Measurements from ENCODE around the gene PPM1F. TPM values are rescaled to one million over a fixed set of nuclear protein-coding genes. Genes with fewer than 3 reads are reported as not detected.

The PPM1F gene
- total RNA-seq: 27.7 and 32.5 TPM in 2 replicates

GRCh38 chr22:21952586-21953571 lies at the start of gene PPM1F:
PPM1F (minus strand) TSS chr22:21952848; CDS start chr22:21946048, 6,800 bp downstream.

GRCh38 chr22:21982338-21982965 lies 29.8 kb upstream of the PPM1F start, which contains the start of gene TOP3B:
TOP3B (minus strand) TSS chr22:21982787; CDS start chr22:21975709, 7,078 bp downstream.

Other genes starting within 250 kb of the PPM1F start
- 0.81 and 2.9 TPM in 2 replicates for gene YPEL1, start 217.1 kb downstream of the PPM1F start, total RNA-seq
- 29.2 and 34.8 TPM in 2 replicates for gene MAPK1, start 85.2 kb downstream of the PPM1F start, total RNA-seq
- 9.7 and 12.5 TPM in 2 replicates for gene TOP3B, start 29.9 kb upstream of the PPM1F start, total RNA-seq

Measured in cardiac atrium fibroblast (primary cell).